Endometrium (tissue), 2 donors: ENCODE measurements around the gene IGSF6.
"Not testable (repeated sequence)": the region's sequence is repeated elsewhere in the genome, so short reads cannot be mapped to it uniquely, and the experiment has no call there.

ENCODE experiments used
- FAIRE-seq: peaks from 2 replicates; lab custom pipeline; 2012; peaks lifted over from hg19 to GRCh38; lab: Jason Lieb, UNC
- donor health status: control.
- donor health status: control.

Gene IGSF6

DNA sequence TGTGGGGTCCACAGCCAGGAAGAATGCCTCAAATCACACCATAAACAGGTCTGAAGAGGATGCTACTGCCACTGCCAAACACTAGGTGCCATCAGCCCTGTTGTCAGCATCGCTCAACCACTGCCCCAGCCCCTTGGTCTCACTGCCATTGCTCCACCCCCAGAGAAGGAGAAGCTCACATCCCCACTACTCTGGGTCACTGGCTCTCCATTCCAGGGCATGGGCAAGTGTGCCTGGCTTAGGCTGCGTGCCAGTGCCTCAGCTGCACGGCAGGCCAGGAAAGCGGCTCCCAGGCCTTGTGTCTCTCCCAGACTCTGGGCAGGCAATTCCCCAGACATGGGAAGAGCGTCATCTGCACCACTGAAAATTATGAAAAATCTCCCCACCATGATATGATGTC, 1.2 kb upstream of the IGSF6 start:
- FAIRE-seq = no peak

GRCh38 chr16:21651515-21651914, 893 bp downstream of the IGSF6 start:
- FAIRE-seq = no peak

GRCh38 chr16:21650521-21650920, 1.9 kb downstream of the IGSF6 start:
- FAIRE-seq = no peak

DNA sequence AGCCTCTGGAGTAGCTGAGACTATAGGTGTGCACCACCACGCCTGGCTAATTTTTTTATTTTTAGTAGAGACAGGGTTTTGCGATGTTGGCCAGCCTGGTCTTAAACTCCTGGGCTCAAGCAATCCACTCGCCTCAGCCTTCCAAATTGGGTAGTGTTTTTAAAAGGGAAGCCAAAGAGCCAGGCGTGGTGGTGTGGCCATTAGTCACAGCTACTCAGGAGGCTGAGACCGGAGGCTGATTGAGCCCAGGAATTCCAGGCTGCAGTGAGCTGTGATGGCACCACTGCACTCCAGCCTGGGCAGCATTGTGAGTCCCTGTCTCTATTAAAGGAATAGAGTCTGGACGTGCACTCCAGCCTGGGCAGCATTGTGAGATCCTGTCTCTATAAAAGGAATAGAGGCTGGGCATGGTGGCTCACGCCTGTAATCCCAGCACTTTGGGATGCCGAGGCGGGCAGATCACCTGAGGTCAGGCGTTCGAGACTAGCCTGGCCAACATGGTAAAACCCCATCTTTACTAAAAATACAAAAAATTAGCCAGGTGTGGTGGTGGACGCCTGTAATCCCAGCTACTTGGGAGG, 2.5 kb downstream of the IGSF6 start:
- not testable (repeated sequence) for FAIRE-seq

GRCh38 chr16:21647562-21648164, 4.7 kb downstream of the IGSF6 start:
- no peak for FAIRE-seq

DNA sequence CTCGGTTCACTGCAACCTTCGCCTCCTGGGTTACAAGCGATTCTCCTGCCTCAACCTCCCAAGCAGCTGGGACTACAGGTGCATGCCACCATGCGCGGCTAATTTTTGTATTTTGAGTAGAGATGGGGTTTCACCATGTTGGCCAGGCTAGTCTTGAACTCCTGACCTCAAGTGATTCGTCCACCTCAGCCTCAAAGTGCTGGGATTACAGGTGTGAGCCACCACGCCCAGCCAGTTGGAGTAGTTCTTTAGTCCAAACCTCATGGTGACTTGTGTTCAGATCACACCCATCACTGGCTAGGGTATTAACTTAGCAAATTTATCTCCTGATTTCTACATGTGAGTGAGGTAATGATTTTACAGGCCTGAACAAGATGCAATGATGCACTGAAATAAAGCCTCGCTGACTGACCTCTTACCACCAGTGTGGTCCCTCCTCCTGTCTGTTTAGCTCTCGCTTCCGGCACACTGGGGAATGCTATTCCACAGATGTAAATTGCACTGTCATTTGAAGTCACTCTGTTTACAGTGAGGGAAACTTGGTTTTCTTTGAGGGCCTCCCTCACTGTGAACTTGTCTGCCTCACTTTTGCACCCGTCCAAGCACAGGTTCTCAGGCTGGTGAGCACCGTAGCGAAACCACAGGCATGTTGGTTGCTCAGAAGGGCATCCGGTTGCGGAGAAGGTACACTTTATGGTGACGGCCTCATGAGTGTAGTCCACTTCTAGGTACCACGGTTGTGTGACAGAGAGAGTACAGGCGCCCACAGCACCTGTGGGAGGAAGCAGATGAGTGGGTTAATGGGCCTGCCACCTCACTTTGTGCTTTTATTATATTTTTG, 5.5 kb downstream of the IGSF6 start:
- FAIRE-seq = no peak

GRCh38 chr16:21646091-21646490, 6.3 kb downstream of the IGSF6 start:
- no peak for FAIRE-seq

DNA sequence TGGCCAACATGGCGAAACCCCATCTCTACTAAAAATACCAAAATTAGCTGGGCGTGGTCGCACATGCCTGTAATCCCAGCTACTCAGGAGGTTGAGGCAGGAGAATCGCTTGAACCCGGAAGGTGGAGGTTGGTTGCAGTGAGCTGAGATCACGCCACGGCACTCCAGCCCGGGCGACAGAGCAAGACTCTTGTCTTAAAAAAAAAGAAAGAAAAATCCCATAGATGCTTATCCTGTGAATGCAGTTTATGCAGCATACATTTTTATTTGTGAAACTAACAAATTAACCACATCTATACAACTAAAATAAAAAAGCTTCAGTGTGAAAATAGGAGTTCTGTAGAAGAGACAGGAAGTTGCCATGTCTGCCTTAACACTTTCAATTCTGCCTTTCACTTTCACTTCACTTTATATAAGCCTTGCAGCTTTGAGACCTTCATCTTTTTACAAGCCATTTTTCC, 7.1 kb downstream of the IGSF6 start:
- FAIRE-seq = no peak

DNA sequence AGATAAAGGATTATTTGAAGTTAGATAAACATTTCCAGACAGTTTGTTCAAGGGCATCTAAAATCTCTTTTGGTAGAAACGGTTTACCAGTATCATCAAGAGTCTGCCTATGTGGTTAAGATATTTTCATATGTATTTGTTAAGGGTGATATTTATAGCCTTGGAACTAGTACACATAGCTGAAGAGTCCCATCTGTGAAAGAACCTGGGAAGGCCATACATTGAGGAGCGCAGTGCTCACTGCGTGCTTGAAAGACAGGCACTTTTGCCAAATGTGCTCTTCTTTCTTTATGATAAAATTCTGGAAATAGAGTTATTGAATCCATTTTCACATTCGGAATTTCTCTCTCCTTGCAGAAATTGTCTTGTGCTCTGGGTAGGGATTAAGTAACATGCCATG, 7.7 kb downstream of the IGSF6 start:
- FAIRE-seq = no peak

DNA sequence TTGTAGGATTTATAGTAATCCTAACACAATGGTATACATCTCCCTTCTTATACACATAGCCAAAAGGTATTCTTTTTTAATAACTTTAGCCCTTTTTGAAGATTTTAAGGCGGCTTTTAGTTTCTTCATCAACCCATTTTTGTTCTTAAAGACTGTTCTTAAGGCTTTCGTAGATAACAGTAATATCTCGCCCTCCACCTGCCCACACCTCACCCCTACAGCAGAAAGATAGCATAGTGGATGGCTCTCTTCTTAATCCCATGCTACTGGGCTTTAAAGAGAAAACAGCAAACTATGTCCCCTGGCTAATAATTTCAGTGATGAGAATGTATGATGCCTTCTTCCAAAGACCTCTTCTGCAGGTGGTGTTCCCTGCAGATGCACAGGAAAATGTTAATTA, 8.6 kb downstream of the IGSF6 start:
- FAIRE-seq = no peak

DNA sequence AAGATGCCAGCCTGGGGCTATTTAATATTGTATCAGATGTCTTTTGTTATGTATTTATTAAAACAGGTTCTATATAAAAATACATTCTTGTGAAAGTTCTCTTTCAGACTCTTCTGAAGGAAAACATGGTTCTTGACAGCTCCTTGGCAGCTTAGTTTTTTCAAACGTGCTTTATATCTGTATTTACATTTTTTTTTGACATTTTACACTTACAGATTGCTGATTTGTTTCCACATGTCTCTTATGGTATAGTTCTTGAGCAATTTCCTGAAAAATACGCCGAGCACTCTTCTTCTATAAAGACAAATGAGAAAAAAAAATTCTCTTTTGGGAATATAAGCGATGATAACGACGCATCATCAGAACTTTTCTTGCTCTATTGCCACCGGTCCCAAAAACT, 9.5 kb downstream of the IGSF6 start:
- no peak for FAIRE-seq

GRCh38 chr16:21641916-21642315, 10.5 kb downstream of the IGSF6 start:
- FAIRE-seq = no peak

DNA sequence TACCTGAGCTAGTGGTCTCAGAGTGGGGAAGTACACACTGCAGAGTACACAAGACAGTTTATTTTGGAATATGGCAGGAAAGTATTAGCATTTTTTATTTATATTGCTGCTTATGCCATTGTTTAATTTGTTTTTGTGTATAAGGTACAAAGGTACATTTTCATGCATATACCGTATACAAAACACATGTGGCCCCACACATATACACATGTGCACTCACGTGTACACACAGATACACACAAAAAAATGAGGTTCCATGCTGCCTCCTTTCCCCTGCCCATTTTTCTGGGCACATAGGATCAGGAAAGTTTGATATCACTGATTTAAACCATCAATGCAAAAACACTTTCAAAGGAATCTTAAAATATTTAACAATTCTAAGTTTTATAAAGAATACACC, 12.9 kb downstream of the IGSF6 start:
- no peak for FAIRE-seq

DNA sequence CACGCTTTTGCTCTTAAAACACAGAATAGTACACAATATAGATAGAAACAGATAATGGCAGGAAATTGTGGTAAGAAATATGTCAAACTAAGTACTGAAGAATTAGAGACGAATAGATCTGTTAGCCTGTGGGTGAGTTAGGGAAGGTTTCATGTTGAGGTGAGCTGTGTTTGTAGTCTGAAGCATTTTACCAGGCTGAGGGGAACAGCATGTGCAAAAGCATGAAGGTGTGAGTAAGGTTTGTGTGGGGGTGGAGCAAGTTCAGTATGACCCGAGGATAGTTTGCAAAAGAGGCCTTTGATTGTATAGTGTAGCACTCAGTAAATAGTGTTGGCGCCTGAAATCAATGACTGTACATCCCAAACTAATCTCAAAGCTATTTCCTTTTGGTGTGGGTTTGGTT, 13.8 kb downstream of the IGSF6 start:
- FAIRE-seq = no peak

DNA sequence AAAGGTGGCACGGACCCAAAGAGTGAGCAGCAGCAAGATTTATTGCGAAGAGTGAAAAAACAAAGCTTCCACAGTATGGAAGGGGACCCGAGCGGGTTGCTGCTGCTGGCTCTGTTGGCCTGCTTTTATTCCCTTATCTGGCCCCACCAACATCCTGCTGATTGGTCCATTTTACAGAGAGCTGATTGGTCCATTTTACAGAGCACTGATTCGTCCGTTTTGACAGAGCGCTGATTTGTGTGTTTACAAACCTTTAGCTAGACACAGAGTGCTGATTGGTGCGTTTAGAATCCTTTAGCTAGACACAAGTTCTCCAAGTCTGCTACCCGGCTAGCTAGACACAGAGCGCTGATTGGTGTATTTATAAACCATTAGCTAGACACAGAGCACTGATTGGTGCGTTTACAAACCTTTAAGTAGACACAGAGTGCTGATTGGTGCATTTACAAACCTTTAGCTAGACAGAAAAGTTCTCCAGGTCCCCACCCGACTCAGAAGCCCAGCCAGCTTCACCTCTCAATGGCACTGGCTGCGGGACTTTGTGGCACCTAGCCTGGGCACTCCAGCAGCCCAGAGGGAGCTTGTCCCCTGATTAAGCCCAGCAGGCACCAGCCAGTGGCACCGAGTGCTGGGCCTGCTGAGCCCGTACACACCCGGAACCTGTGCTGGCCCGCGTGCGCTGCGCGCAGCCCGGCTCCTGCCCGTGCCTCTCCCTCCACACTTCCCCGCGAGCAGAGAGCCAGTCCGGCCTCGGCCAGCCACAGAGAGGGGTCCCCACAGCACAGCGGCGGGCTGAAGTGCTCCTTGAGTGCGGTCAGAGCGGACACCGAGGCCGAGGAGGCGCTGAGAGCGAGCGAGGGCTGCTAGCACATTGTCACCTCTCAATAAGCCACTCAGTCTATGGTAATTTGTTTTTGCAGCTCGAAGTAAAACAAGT, 15.1 kb downstream of the IGSF6 start:
- no peak for FAIRE-seq

- not testable (repeated sequence) for FAIRE-seq
Observed at GRCh38 chr16:21635694-21636093, 16.7 kb downstream of the IGSF6 start.

DNA sequence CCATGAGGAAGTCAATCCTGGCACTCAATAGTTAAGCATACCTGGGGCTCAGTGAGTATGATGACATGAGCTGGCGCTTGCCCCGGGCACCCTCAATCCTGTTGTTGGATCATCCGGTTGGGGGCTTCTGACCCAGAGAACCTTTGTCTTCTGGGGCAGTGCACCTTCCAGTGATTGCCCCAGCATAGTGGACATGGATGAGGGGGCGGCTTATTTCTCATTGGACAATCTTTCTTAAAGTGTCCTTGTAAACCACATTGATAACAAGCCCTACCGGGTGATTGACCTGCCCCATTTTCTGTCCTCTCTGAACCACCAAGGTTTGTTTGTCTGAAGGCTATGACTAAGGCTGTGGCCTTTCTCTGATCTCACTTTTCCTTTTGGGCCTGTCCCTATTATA, 18.2 kb downstream of the IGSF6 start:
- no peak for FAIRE-seq

DNA sequence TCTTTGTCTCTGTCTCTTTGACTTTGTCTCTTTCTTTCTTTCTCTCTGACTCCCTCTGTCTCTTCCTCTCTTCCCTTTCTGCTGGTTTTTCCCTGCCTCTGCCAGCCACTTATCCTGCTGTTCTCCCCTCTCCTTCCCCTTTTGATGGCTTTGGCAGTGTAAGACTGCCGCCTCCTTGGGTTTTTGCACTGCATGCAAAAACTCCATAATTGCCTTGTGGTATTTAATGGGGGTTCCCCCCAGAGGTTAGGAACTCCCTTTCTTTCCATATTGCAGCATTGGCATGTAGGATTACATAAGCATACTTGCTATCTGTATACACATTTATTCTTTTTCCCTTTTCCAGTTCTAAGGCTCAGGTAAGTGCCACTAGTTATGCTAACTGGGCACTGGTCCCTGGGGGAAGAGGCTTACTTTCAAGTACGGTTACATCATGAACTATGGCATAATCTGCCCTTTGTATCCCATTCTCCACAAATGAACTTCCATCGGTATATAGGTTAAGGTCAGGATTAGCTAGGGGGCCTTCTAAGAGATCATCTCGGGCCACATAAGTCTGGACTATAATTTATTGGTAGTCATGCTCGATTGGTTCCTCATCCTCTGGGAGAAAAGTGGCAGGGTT, 20.3 kb downstream of the IGSF6 start:
- not testable (repeated sequence) for FAIRE-seq

GRCh38 chr16:21631376-21631775, 21.0 kb downstream of the IGSF6 start:
- FAIRE-seq = not testable (repeated sequence)

DNA sequence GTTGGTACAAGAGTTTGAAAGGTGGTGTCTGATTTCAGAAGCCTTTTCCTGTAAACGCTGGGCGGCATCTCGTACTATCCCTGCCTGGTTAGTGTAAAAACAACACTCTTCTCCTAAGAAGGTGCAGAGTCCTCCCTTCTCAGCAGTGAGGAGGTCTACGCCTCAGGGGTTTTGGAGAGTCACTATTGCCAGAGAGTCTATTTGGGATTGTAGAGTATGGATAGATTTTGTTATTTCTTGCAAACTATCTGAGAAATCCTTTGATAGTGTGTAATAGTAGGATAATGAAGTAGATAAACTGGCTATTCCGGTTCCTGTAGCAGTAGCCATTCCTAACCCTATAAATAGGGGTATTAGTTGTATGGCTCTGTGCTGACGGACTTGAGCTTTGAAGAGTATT, 21.5 kb downstream of the IGSF6 start:
- not testable (repeated sequence) for FAIRE-seq

- not testable (repeated sequence) for FAIRE-seq
Observed at GRCh38 chr16:21629616-21630539, 22.5 kb downstream of the IGSF6 start.
